Stimulated activated naive CD8-positive, alpha-beta T cell treated with anti-CD3 and anti-CD28 coated beads, Interleukin-15, amount 100 ng/mL, for 72 hours (primary cell): ENCODE results near the gene CISH.

Experiments
- ATAC-seq: fragments of 150-1000 bp; cut with Tn5 transposase; 2 replicates; pipeline ENCODE4 v1.10.0; 2021; ENCODE audit warnings: mild to moderate bottlenecking, moderate library complexity
- DNase-seq, 2 donors: peaks; one replicate each; pipeline ENCODE4 v3.0.0; 2021 to 2022
- H3K27ac Mint-ChIP-seq, 2 donors: one replicate each; pipeline ENCODE4 v1.8.0; 2022; ENCODE audit warnings: mild to moderate bottlenecking in 2 of 2, mixed read lengths in 2 of 2, moderate library complexity in 2 of 2
- H3K27me3 Mint-ChIP-seq: one replicate; pipeline ENCODE4 v1.8.0; 2022; ENCODE audit warnings: mixed read lengths
- H3K4me1 Mint-ChIP-seq: one replicate; pipeline ENCODE4 v1.8.0; 2022; ENCODE audit warnings: mild to moderate bottlenecking, mixed read lengths
- H3K4me3 Mint-ChIP-seq, 2 donors: one replicate each; pipeline ENCODE4 v1.8.0; 2022; ENCODE audit warnings: mild to moderate bottlenecking in 2 of 2, mixed read lengths in 2 of 2, moderate library complexity in 1 of 2
- H3K9me3 Mint-ChIP-seq, 2 donors: one replicate each; pipeline ENCODE4 v1.8.0; 2022; ENCODE audit warnings: mixed read lengths in 2 of 2

The CISH gene

DNA sequence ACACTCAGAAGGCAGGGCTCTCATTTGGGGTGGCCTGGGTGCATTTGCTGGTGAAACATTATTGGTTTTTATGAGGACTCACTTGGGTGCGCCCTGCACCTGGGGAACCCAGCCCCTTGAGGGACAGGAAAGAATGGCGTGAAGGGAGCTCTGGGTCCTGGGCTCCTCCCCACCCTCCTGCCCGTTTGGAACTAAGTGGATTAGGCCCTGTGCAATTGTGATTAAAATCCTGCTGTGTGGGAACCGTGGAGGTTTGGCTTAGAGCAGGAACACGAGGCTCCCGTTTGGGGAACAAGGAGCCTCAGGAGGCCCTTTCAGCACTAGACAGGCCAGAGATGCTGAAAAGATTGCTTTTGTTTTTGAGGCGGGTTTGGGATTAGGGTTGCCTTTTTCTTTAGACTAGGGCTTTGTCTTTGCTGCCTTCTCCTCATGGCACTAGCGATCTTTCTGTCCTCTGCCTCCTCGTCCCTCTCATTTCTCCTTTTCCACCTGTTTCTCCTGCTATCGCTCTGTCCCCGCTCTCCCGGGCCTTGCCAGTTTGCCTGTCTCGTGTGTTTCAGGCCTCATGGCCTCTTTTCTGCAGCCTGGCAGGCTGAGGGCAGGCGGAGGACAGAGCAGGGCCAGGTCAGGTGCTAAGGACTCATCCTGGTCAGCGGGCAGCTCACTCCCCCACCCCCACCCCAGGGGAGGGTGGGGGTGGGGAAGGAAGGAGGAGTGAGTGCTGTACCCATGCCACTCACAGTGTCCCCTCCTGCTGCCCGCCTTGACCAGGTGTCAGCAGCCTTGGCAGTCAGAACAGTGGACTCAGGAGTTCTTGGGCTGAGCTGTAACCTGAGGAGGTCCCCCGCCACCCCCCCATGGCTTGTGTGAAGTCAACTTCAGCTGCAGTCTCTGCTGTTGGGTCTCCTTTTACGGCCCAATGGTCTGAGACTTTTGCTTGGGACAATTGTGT is 13.9 kb upstream of the CISH start:
- H3K4me1 Mint-ChIP-seq: peaks cover 100% of the 10 kb centered on the region
- no peaks in the 10 kb centered on the region for H3K9me3 Mint-ChIP-seq
- ATAC-seq: no peak
- no peaks in the 10 kb centered on the region for H3K27me3 Mint-ChIP-seq
- DNase-seq: no peak
- H3K4me3 Mint-ChIP-seq: peak overlapping the region; percentile 10 to 70
- H3K27ac Mint-ChIP-seq: no peak overlapping the region

DNA sequence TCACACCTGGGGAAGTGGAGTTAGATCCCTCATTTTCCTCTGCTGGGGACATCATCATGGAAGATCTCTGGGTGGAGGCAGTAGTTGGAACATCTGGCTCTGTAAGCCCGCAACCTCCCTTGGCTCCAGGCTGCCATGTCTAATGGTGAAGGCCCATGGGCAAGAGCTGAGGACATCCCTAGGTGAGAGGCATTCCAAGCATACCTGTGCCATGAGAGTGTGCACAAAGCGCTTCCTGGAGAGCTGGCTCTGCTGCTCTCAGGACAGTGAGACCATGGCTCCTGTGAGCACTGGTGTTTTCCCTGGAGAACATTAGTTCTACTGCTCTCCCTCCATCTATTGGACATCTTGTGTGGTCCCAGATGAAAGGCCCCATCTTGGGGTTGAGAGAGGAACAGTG is 13.1 kb upstream of the CISH start:
- no peaks in the 10 kb centered on the region for H3K27me3 Mint-ChIP-seq
- peaks cover 100% of the 10 kb centered on the region for H3K4me1 Mint-ChIP-seq
- H3K9me3 Mint-ChIP-seq: no peaks in the 10 kb centered on the region
- H3K4me3 Mint-ChIP-seq: peak overlapping the region; percentile 67 to 70
- H3K27ac Mint-ChIP-seq: peak overlapping the region; percentile 83 to 85
- DNase-seq (no peak), ATAC-seq (no peak)

DNA sequence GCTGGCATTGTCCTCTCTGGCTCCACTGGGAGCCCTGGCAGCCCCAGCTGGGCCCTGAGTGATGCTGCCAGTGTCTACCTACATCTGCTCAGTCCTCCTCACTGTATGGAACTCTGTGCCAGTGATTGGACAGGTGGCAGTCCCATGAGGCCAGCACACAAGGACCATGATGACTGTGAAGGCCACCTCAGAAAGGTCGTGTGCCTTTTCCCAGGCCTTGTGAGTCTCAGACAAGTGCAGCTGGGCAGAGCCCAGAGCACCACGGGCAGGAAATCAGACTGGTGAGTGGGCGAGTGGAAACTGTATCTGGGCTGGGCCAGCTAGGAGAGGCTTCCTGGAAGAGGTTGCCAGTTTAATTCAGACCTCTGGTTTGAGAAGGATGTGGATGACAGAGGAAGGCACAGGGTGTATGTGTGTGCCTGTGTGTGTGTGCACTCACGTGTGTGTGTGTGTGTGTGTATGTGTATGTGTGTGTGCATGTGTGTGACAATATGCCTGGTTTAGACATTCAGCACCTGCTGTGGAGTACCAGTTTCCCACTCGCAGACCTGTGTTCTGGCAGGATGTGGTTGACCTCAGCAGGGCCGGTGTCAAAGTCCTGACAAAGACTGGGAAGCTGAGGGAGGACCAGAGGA is 12.4 kb upstream of the CISH start:
- no peaks in the 10 kb centered on the region for H3K9me3 Mint-ChIP-seq
- ATAC-seq: peak; percentile 91
- no peaks in the 10 kb centered on the region for H3K27me3 Mint-ChIP-seq

DNA sequence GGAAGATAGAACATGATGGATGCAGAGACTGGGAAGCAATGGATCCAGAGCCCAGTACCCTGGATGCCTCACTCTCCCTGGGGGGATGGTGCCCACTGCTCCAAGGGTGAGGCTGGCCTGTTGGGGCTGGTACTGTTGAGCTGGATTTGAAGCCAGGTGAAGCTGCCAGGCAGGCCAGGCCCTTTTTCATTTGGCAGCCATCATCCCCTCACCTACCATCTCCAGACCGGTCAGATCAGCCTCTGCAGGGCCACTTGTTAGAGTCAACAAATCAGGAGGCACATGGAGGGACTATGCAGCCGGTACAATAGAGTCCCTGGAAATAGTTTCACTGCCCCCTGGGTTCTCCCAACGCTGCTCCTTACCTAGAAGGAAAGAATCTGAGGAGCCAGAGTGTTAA is 11.3 kb upstream of the CISH start:
- no peak for DNase-seq
- no peak for ATAC-seq
- H3K4me1 Mint-ChIP-seq: peaks cover 100% of the 10 kb centered on the region
- no peaks in the 10 kb centered on the region for H3K9me3 Mint-ChIP-seq
- H3K27me3 Mint-ChIP-seq: no peaks in the 10 kb centered on the region
- H3K4me3 Mint-ChIP-seq: peak overlapping the region; percentile 48 to 60
- peak overlapping the region in 1 of 2 donors; percentile 27 for H3K27ac Mint-ChIP-seq

More for the DNA sequence above, 12.4 kb upstream of the CISH start:
- DNase-seq: peak; percentile 43 to 72
- peaks cover 100% of the 10 kb centered on the region for H3K4me1 Mint-ChIP-seq
- H3K4me3 Mint-ChIP-seq: peak overlapping the region; percentile 67 to 70
- H3K27ac Mint-ChIP-seq: peak overlapping the region; percentile 83 to 85

DNA sequence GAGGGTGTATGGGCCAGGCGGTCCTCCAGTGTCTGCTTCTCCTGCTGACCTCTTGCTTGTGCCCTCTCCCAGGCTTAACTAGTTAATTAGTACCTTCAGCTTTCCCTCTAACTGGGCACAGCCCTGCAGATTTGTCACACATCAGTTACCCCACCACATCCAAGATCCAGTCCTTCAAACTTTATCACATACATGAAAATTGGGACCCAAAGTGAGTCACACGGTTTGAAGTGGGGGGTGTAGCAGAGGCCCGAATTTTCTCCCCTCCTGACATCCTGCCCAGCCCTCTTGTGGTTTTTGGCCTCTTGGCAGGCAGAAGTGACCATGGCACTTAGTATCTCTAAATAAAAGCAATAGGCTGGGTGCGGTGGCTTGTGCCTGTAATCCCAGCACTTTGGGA is 9.2 kb upstream of the CISH start:
- Mint-ChIP-seq H3K4me3 (peak overlapping the region; percentile 89 to 99), H3K27ac (peak overlapping the region; percentile 38 to 91), H3K9me3 (no peaks in the 10 kb centered on the region), H3K27me3 (no peaks in the 10 kb centered on the region), H3K4me1 (peaks cover 88% of the 10 kb centered on the region)
- no peak for ATAC-seq
- no peak for DNase-seq

DNA sequence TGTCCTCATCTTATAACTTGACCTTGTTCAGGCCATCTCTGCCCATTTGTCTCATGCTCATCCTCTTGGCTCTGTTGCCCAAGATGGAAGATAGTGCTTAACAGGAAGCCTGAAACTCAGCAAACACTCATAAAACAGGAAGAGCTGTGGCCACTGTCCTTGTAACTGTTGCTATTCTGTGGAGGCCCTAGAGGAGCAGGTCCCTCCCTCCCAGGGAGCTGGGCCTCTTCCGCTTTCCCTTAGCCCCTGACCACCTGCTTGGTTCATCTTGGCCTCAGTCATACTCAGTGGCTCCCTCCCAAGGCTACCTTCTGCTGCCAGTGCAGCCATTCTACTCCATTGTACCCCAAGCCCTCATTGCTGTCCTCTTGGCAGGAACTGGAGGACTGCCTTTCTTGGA is 8.8 kb upstream of the CISH start:
- Mint-ChIP-seq H3K4me1 (peaks cover 88% of the 10 kb centered on the region), H3K27me3 (no peaks in the 10 kb centered on the region), H3K9me3 (no peaks in the 10 kb centered on the region), H3K4me3 (peak overlapping the region; percentile 89 to 99), H3K27ac (peak overlapping the region; percentile 38 to 91)
- peak in 1 of 2 donors; percentile 35 for DNase-seq
- ATAC-seq: no peak

DNA sequence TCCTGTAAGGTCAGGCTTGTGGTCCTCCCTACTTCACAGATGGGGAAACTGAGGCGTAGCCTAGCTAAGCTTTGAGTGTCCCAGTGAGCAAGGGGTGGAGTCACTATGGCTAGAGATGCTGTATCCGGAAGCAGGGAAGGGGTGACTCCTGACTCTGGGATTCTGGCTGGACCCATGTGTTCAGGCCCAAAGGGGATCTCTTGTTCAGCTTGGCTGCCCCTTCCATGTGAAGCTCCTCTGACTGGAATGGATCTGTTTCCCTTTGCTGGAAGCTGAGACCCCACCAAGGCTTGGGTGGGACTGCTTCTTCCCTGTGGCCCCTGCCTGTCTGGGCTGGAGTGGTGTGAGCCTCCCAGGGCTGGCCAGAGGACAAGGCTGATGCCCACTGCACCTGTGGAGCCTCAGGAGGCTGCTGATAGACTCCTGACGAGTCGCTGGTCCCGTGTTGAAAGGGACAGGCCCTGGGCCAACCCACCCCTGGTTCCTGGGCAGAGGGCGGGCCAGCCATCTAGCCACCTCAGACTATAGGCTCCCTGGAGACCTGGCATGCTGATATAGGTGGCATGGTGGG is 6.4 kb upstream of the CISH start:
- Mint-ChIP-seq H3K4me1 (peaks cover 80% of the 10 kb centered on the region), H3K27me3 (no peaks in the 10 kb centered on the region), H3K27ac (peak overlapping the region; percentile 55 to 92), H3K4me3 (peak overlapping the region; percentile 89 to 99), H3K9me3 (no peaks in the 10 kb centered on the region)
- peak; percentile 3 for ATAC-seq
- peak in 1 of 2 donors; percentile 27 for DNase-seq

DNA sequence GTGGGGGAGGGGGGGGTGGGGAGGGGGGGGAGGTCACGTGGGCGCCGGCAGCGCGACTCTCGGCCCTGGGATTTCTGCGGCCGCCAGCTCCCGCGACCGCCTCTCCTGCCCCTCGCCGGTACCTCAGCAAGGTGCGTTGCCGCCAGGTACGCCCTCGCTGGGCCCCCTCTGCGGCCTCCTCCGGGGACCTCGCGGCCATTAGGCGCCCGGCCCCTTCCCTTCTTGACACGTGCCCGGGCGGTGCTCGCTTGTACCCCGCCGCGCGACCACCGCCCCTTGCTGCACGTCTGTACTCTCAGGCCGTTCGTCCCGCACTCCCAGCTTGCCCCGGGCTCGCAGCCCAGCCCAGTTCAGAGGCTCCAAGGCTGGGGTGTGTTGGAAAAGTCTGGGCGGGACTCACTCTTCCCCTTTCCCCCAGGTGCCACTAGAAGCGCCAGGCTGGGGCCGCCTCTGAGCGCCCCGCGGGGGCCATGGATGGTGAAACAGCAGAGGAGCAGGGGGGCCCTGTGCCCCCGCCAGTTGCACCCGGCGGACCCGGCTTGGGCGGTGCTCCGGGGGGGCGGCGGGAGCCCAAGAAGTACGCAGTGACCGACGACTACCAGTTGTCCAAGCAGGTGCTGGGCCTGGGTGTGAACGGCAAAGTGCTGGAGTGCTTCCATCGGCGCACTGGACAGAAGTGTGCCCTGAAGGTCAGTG is 5.7 kb upstream of the CISH start, which contains the start of gene MAPKAPK3:
Gene MAPKAPK3 (plus strand): TSS at position 56 of the 696 bp plus-strand sequence. CDS start 415 bp downstream, at position 471.
- Mint-ChIP-seq H3K4me1 (peaks cover 73% of the 10 kb centered on the region), H3K27ac (peak within 1 kb of the TSS; percentile 96 to 97), H3K27me3 (no peaks in the 10 kb centered on the region), H3K9me3 (no peaks in the 10 kb centered on the region), H3K4me3 (peak within 1 kb of the TSS; percentile 89 to 99)
- ATAC-seq: peak; percentile 5
- peak; percentile 44 to 54 for DNase-seq

DNA sequence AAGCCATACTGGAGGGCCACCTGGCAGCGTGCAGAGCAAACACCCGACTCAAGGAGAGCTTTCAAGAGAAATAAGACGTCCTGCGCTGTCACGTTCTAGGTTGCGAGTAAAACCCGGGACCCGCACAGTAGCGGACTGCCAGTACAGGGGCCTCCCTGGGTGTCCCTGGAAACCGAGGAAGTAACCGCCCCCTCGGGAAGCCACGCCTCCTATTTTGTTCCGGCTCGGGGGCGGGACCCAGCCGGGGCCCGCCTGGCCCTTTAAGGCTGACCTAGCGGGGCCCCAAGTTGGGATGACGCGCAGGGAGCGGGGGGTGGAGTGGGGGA is 5.2 kb upstream of the CISH start:
- peak overlapping the region; percentile 85 to 89 for H3K27ac Mint-ChIP-seq
- peak; percentile 63 for ATAC-seq
- H3K4me1 Mint-ChIP-seq: peaks cover 72% of the 10 kb centered on the region
- H3K27me3 Mint-ChIP-seq: no peaks in the 10 kb centered on the region
- peak overlapping the region; percentile 89 to 99 for H3K4me3 Mint-ChIP-seq
- H3K9me3 Mint-ChIP-seq: no peaks in the 10 kb centered on the region
- DNase-seq: peak; percentile 98

DNA sequence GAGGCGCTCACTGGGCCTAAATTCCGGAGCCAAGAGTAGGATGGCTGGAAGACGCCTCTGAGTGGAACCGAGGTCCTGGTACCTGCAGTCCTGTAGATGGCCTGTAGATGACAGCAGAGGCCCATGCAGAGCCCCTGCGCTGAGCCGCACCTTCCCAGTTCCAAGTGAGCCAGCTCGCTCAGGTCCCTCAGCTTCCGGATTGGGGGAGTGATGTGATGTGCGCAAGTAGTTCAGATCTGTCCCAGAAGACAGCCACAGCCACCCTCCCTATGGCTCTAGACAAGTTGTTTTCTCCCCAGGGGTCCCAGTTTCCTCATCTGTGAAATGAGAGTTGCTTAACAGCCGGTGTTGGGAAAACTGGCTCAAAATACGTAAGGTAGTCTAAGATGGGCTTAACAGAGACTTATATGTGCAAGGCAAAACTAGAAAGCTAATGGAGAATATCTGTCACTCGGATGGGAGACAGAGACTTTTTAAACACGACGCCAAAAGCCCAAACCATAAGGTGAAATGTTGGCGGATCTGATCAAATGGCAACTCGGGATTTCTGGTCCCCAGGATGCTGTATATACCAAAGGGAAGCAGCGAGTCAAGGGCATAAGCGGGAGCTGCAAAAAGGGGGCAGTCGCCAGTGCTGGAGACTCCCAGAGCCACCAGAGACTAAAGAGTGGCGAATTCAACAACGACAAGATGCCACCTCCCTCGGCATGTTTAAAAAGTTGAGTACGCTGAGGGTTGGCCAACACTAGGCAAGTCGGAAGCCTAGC is 4.6 kb upstream of the CISH start:
- DNase-seq (peak; percentile 81 to 85), ATAC-seq (peak; percentile 26)
- peak overlapping the region; percentile 89 to 99 for H3K4me3 Mint-ChIP-seq
- H3K9me3 Mint-ChIP-seq: no peaks in the 10 kb centered on the region
- no peaks in the 10 kb centered on the region for H3K27me3 Mint-ChIP-seq
- peak overlapping the region; percentile 85 to 89 for H3K27ac Mint-ChIP-seq
- peaks cover 67% of the 10 kb centered on the region for H3K4me1 Mint-ChIP-seq

DNA sequence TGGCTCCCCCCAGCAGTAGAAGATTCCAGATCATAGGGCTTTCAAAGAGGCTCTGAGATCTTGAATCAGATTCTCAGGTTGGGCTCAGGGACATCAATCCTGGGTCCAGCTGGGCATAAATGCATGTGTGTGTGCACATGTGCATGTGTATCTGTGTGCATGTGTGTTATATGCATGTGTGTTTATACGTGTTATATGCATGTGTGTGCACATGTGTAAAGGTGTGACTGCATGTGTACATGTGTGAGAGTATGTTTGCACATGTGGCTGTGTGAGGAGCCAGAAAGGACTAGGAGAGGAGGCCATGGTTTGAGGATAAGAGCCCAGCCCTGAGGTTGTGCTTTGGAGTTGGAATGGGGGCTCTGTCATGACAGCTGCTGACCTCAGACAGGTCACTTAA is 3.6 kb upstream of the CISH start:
- no peak for ATAC-seq
- Mint-ChIP-seq H3K9me3 (no peaks in the 10 kb centered on the region), H3K27ac (no peak overlapping the region), H3K27me3 (no peaks in the 10 kb centered on the region), H3K4me1 (peaks cover 57% of the 10 kb centered on the region), H3K4me3 (peak overlapping the region; percentile 89 to 99)
- DNase-seq: no peak

DNA sequence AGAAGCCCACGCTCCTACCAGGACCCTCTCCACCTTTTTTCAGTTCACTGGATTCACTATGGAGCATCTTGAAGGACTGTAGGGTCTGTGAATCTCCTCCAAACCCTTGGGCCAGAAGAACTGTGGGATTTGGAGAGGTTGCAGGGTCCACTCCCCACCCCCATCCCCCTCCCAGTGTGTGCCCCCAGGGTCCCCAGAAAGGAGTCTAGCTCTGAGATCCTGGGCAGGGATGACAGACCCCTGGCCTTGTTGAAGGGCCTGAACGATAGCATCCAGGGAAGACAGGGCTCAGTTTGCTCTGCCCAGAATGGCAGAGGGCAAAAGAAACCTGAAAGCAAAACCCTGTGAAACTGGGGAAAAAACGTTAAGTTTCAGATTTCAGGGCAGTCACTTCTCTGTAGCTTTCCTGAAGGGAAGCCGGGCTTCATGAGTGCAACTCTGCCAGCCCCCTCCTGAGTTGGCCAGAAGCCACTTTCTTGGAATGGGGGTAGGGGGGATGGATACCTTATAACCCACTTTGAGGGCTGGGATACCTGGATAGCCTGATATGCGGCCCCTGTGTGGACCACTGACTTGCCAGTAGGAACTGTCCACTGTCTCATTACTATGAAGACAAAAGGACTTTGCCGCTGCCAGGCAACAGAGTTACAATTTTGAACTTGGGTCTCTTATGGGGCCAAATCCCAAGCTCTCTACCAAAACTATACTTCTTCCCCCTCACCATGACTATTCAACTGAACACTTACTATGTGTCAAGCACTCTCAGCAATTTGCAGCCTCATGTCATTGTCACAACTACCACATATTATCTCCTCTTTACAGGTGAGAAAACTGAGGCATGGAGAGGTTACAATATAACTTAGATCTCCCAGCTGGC is 1.6 kb upstream of the CISH start:
- peak overlapping the region; percentile 89 to 99 for H3K4me3 Mint-ChIP-seq
- DNase-seq (no peak), ATAC-seq (no peak)
- H3K27me3 Mint-ChIP-seq: no peaks in the 10 kb centered on the region
- H3K4me1 Mint-ChIP-seq: peaks cover 37% of the 10 kb centered on the region
- H3K9me3 Mint-ChIP-seq: no peaks in the 10 kb centered on the region
- peak overlapping the region; percentile 98 to 100 for H3K27ac Mint-ChIP-seq

DNA sequence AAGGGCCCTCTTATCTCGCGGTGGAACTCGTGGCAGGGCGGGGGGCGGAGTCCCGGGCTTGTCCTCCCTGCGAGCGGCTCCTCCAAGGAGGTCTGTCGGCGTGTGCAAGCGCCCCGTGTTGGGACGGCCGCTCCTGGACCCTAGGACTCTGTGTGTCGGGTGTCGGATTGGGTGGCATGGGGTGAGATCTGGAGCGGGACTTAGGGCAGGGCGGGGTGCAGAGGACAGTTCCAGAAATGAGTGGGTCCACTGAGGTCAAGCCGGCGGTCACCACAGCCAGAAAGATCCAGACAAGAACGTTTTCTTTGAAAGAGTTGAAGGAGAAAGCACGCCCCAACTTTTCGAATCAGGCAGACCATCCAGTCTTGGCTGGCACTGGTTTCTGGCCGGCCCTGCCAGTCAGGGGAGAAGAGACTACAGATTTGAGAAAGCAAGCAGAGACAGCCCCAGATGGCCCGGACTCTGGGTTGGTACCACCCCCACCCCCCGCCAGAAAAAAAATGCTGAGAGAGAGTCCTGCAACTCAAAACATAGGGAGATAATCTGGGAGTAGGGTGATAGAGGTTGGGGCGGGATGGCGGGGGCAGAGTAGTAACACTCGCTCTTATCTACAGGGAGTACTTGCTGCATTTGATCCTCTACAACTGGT is 784 bp upstream of the CISH start:
- ATAC-seq: no peak
- Mint-ChIP-seq H3K27ac (peak overlapping the region; percentile 98 to 100), H3K4me1 (peaks cover 33% of the 10 kb centered on the region), H3K9me3 (no peaks in the 10 kb centered on the region), H3K27me3 (no peaks in the 10 kb centered on the region), H3K4me3 (peak overlapping the region; percentile 89 to 99)
- no peak for DNase-seq
